Upper lobe of left lung (tissue), 4 donors: ENCODE data around the gene PSAPL1.

Source experiments
- CTCF ChIP-seq, 6 experiments: fragments of 450-650 bp in 4 of 6; fragments of 200-600 bp in 2 of 6; sonication (generic) in 2 of 6; IDR thresholded peaks; one replicate each; pipeline ENCODE4 v1.5.1; 2016 to 2019; ENCODE audit warnings: antibody characterized with exemption in 6 of 6
- EP300 ChIP-seq, 4 donors: sonication (generic); formaldehyde crosslinking; IDR thresholded peaks; one replicate each; pipeline ENCODE4 v1.5.1; 2017; ENCODE audit warnings: antibody characterized with exemption in 4 of 4, control low read depth in 2 of 4
- POLR2A ChIP-seq, 4 donors: fragments of 450-650 bp; IDR thresholded peaks; one replicate each; pipeline ENCODE4 v1.5.1; 2016 to 2017; ENCODE audit warnings: antibody characterized with exemption in 4 of 4, mild to moderate bottlenecking in 2 of 4
- POLR2AphosphoS5 ChIP-seq, 2 donors: sonication (generic); formaldehyde crosslinking; IDR thresholded peaks; one replicate each; pipeline ENCODE4 v1.5.1; 2017; ENCODE audit warnings: antibody characterized with exemption in 2 of 2

GRCh38 chr4:7415927-7416686, 18.6 kb downstream of the PSAPL1 start:
- TF ChIP-seq POLR2A (IDR thresholded peaks at IDR 0.05) (no peak), CTCF (IDR thresholded peaks at IDR 0.05) (no peak), EP300 (IDR thresholded peaks at IDR 0.05) (no peak), POLR2AphosphoS5 (IDR thresholded peaks at IDR 0.05) (no peak)
